ENCODE data around the gene KLHDC10. TPM values are rescaled to one million over a fixed set of nuclear protein-coding genes. Genes with fewer than 3 reads are reported as not detected.
A peak's percentile ranks its signal among the peaks of the same experiment; 100 is the strongest.
"Not testable (repeated sequence)": the region's sequence is repeated elsewhere in the genome, so short reads cannot be mapped to it uniquely, and the experiment has no call there.

Gene KLHDC10
- polyA plus RNA-seq, 10 donors: 35.0 to 49.8 (median 42.7) TPM

GRCh38 chr7:130140551-130141160 is 70.3 kb downstream of the KLHDC10 start:
- DNase-seq: peak in 1 of 3 donors; percentile 53

GRCh38 chr7:130141161-130141883 is 71.0 kb downstream of the KLHDC10 start:
- DNase-seq: peak; percentile 84 to 97 (median 90)

GRCh38 chr7:130141884-130142653 is 71.7 kb downstream of the KLHDC10 start:
- peak in 1 of 3 donors; percentile 81 for DNase-seq

GRCh38 chr7:130142654-130143333 is 72.5 kb downstream of the KLHDC10 start:
- no peak for DNase-seq

GRCh38 chr7:130143334-130143732 is 73.0 kb downstream of the KLHDC10 start:
- DNase-seq: no peak

- DNase-seq: no peak
These were observed 73.6 kb downstream of the KLHDC10 start for GRCh38 chr7:130143986-130144311.

- peak in 1 of 3 donors; percentile 81 for DNase-seq
These were observed 74.2 kb downstream of the KLHDC10 start for GRCh38 chr7:130144312-130145171.

GRCh38 chr7:130145424-130146100 is 75.2 kb downstream of the KLHDC10 start:
- DNase-seq: no peak

GRCh38 chr7:130146142-130146541 is 75.8 kb downstream of the KLHDC10 start:
- not testable (repeated sequence) for DNase-seq

GRCh38 chr7:130146693-130147405 is 76.5 kb downstream of the KLHDC10 start:
- no peak for DNase-seq

- DNase-seq: no peak
These were observed 77.5 kb downstream of the KLHDC10 start for GRCh38 chr7:130147710-130148325.

GRCh38 chr7:130148561-130148960 is 78.2 kb downstream of the KLHDC10 start:
- DNase-seq: peak in 1 of 3 donors; percentile 56

- DNase-seq: no peak
These were observed 79.2 kb downstream of the KLHDC10 start for GRCh38 chr7:130149281-130150139.

GRCh38 chr7:130150587-130150986 is 80.3 kb downstream of the KLHDC10 start:
- no peak for DNase-seq

- DNase-seq: no peak
These were observed 81.5 kb downstream of the KLHDC10 start for GRCh38 chr7:130151591-130152492.

- DNase-seq: peak in 2 of 3 donors; percentile 49 to 85
These were observed 82.3 kb downstream of the KLHDC10 start for GRCh38 chr7:130152493-130153210.

Measured in muscle of back (tissue), 11 donors.